GM13977 (cell line): ENCODE results near the gene IGF2BP3.

Source experiments
- DNase-seq: peaks from one replicate; pipeline ENCODE4 v3.0.0; 2012; ENCODE audit warnings: low spot score
- CTCF ChIP-seq: IDR thresholded peaks from 2 replicates; pipeline ENCODE4 v1.5.1; 2012; ENCODE audit warnings: mild to moderate bottlenecking, control low read depth; ENCODE audit not compliant: insufficient read depth; ENCODE audit errors: extremely low read depth, missing control alignments
- in situ Hi-C: fragments of 300-500 bp; cut with MboI; formaldehyde crosslinking; loops from one replicate; pipeline ENCODE4 v1.12.0; 2022; ENCODE audit warnings: low sequenced_read_pairs, low pct_unique_long_range_greater_than_20kb, mixed read lengths, inconsistent platforms; ENCODE audit not compliant: unreplicated experiment

The IGF2BP3 gene

GRCh38 chr7:23487670-23488069, 17.4 kb upstream of the IGF2BP3 start:
- DNase-seq: no peak
- no peak for TF ChIP-seq CTCF
- in situ Hi-C loops: no loop called here

- no peak for TF ChIP-seq CTCF
- no peak for DNase-seq
- in situ Hi-C loops: no loop called here
Observed at GRCh38 chr7:23486002-23486773, 15.9 kb upstream of the IGF2BP3 start.

GRCh38 chr7:23482686-23483085, 12.4 kb upstream of the IGF2BP3 start:
- DNase-seq: no peak
- in situ Hi-C loops: no loop called here
- TF ChIP-seq CTCF: no peak

- TF ChIP-seq CTCF: no peak
- in situ Hi-C loops: no loop called here
- DNase-seq: no peak
Observed at GRCh38 chr7:23477962-23478866, 7.9 kb upstream of the IGF2BP3 start.

GRCh38 chr7:23477157-23477499, 6.8 kb upstream of the IGF2BP3 start:
- DNase-seq: no peak
- in situ Hi-C loops: no loop called here
- TF ChIP-seq CTCF: no peak

- TF ChIP-seq CTCF: no peak
- in situ Hi-C loops: no loop called here
- DNase-seq: no peak
Observed at GRCh38 chr7:23476286-23477156, 6.2 kb upstream of the IGF2BP3 start.
